Stimulated activated CD4-positive, alpha-beta T cell treated with anti-CD3 and anti-CD28 coated beads, TNF-alpha, amount 100 ng/mL, for 1 hour (primary cell): Measurements from ENCODE around the gene CSGALNACT2.

ENCODE experiments used
- DNase-seq, 3 donors: peaks; one replicate each; pipeline ENCODE4 v3.0.0-alpha.2; 2020; ENCODE audit warnings: low read depth in 3 of 3, low spot score in 1 of 3

CSGALNACT2 gene

GRCh38 chr10:43227911-43228782 lies 89.9 kb downstream of the CSGALNACT2 start:
- DNase-seq, result no peak

DNA sequence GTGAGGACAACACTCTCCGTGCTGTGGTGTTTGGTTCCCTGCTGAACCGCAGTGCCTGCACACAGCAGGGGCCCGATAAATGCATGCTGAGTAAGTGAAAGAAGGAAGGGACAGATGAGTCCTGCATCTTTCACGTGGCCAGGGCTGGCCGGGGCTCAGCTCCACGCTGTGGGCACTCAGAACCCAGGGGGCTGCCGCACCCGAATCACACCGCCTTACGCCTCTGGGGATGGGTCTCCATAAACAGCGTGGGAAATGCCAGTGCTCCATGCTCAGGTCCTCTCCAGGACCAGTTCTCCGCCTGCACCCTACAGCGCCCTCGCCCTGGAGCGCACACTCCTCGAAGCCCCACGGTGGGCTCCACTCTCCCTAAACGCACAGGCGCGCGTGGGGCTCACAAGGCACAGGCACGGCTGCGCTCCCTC lies 90.5 kb downstream of the CSGALNACT2 start:
- no peak for DNase-seq

DNA sequence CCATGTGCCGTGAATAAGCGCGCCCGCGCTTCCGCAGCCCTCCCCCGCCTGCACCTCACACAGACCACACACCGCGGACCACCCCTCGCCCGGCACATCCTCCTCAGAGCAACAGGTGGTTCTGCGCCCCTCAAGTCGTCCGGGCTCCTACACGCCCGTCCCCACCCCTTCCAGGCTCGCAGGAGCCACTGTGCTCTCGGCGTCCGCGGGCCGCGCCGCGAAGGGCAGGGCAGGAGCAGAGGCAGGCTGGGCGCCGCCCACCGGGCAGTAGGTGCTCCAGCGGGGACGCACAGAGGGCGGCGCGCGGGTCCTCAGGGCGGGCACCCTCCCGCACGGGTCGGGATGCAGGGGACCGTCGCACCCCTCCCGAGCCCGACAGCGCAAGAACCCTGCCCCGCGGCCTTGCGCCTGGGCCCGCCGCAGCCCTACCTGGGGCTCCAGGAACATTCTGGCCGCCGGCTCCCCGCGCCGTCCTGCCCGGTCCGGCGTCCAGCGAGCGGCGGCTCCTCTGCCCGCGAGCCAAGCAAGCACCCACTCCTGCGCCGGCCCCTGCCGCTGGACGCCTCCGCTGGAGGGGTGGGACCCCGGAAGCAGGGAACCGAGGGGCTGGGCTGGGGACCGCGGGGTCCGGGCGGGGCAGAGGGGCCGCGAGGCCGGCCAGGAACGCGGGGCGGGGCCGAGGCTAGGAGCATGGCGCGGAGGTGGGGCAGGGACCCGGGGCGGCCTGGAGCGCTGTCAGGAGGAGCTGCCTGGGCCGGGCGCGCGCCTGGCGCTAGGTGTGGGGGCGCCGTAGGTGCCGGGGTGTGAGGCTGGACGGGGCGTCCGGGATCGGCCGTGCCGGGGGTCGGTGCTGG lies 91.2 kb downstream of the CSGALNACT2 start:
- DNase-seq, result no peak

DNA sequence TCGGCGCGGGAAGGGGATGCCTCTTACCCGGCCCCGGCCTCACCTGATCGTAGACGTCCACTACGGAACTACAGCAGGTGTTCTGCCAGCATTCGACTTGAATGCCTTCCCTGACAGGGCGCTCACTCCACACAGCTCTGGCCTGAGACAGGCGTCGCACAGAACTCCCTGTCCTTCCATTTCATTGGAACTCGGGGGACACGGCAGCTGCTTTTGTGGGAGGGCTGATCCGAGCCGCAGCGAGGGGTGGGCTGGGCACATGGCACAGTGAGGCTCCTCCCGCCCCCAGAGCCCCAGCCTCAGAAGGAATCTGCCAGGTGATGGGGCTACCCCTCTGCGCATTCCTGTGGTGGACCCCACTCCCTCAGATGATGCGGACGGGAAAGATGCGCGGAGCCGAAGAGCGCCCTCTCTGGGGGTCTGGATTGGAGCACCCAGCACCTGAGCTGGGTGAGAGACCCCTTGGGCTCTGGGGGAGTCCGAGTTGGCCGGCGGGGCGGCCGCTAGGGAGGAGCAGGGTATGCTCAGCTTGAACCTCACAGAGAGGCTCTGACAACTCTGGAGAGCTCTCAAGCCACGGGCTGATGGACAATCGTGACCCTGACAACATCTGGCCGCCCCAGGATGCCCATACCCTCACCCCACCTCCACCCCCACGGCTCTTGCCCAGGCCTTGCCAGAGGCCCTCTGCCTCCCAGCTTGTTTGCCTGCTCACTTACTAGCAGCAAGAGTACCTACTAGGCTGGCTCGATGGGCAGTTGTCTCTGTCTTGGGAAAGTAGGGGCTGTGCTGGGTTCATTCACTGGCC lies 92.1 kb downstream of the CSGALNACT2 start:
- DNase-seq, result no peak

DNA sequence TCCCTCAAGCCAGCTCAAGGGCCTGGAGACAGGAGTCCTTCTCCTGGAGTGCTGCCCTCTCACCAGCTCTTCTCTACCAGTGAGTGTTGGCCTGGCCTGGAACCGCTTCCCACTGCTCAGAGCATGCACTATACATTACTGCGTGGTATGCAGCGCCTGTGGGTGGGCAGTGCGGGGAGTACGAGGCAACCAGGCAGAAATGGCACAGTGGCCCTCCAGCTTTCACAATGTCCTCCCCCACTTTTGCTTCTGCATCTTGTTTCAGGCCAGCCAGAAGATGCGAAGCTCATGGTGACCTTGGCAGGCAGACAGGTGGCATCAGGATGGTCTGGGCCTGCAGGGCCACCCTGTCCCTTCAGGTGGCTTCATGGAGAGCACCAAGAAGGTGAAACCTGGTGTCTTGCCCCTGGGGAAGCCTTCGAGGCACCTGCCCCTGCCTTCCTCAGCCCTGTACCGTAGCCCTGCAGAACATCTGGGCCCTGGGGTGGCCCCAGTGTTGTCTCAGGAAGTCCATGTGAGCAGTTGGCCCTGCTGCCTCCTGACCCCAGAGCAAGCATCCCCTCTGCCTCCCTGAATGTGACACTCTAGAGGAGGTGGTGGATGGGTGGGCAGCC lies 92.8 kb downstream of the CSGALNACT2 start:
- no peak for DNase-seq

DNA sequence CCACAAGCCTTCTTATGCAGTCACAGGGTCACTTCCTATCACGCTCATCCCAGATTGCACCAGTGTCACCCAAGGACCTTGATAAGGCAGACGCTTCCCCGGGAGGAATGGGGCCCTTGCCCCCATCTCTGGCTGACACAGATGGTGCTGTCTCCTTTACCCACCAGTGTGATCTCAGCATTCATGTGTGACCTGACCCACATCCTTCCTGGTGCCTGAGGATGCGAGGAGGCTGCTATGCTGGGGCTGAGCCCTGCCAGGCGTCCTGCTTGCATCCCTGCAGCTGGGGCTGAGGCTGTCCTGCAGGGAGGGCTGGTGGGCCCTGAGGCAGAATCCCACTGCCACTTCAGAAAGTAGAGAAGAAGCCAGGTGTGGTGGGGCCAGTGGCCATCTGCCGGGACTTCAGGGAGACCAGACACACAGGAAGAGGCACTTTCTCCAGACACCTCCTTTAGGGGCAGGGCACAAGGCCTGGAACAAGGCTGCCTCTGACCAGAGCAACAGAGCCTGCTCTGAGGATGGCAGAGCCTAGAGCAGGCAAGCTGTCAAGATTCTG lies 93.4 kb downstream of the CSGALNACT2 start:
- no peak for DNase-seq

DNA sequence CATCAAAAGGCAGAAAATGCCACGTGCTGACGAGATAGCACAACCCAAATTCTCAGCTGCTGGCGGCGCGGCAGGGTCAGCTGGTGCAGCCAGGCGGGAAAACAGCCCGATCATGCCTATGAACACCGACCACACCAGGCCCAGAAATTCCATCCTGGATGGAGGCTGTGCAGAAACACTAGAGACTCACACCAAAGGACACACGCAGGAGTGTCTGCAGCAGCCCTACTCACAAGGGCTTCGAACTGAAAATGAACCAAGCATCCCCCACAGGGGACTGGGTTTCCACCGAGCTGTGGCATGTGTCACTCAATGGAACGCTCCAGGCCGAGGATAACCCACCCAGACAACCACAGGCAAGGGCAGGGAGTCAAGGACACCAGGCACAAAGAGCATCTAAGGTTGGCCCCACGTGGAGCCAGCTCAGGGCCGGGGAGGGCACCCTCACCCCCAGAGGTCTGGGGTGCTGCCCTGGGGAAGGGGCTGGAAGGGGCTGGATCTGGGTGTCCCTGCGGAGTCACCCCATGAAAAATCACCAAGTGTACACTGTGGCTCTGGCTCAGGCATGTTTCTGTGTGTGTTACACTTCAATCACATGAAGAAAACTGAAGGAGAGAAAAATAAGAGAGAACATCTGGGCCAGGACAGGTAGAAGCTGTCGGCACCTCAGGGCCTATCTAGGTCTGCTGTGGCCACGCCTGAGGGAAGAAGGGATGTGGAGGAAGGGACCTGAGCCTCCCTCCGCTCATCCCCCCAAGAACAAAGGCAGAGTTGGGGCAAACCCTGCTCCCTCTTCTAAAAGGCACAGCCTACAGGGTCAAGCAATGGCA lies 95.6 kb downstream of the CSGALNACT2 start:
- DNase-seq, result no peak

DNA sequence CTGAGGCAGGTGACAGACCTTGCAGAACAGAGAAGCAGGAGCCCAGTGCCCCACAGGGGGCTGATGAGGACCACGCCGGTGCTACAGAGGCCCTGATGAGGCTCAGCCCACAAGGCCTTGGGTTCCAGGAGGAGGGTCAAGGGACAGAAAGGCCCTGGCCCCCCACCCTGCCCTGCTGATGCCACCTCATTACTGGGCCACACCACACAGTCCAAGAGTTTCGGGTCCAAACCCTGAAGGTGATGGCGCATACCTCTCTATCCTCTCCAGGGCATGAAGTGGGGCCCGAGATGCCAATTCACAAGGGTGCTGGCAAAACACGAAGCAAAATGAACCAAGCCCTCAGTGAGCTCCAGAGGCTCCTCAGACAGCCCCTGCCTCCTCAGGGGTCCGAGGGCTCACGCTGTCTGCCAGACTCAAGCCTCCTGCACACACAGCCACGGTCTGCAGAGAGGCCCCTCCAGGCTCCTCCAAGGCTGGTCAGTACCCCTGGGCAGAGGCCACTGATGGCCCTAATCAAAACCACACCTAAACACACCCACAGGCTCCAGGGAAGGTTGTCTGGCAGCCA lies 96.3 kb downstream of the CSGALNACT2 start:
- DNase-seq, result no peak
